ENCODE measurements around the gene PPFIBP2.
A peak's percentile ranks its signal among the peaks of the same experiment; 100 is the strongest.

Gene PPFIBP2

GRCh38 chr11:7635708-7636107, 121.9 kb downstream of the PPFIBP2 start:
- TF ChIP-seq, protein P1, sequence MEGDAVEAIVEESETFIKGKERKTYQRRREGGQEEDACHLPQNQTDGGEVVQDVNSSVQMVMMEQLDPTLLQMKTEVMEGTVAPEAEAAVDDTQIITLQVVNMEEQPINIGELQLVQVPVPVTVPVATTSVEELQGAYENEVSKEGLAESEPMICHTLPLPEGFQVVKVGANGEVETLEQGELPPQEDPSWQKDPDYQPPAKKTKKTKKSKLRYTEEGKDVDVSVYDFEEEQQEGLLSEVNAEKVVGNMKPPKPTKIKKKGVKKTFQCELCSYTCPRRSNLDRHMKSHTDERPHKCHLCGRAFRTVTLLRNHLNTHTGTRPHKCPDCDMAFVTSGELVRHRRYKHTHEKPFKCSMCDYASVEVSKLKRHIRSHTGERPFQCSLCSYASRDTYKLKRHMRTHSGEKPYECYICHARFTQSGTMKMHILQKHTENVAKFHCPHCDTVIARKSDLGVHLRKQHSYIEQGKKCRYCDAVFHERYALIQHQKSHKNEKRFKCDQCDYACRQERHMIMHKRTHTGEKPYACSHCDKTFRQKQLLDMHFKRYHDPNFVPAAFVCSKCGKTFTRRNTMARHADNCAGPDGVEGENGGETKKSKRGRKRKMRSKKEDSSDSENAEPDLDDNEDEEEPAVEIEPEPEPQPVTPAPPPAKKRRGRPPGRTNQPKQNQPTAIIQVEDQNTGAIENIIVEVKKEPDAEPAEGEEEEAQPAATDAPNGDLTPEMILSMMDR (IDR thresholded peaks at IDR 0.05; ENCODE audit: low read depth, low read length, missing control alignments), result no peak
- no peak overlapping the region for H3K4me3 ChIP-seq (ENCODE audit: low read depth, low read length)
- no peak for DNase-seq (ENCODE audit: low read depth)

- no peak for DNase-seq (ENCODE audit: low read depth)
- no peak overlapping the region for H3K4me3 ChIP-seq (ENCODE audit: low read depth, low read length)
- TF ChIP-seq, protein P1 (IDR thresholded peaks at IDR 0.05; ENCODE audit: low read depth, low read length, missing control alignments), result no peak
Observed at GRCh38 chr11:7636350-7636749, 122.6 kb downstream of the PPFIBP2 start.

DNA sequence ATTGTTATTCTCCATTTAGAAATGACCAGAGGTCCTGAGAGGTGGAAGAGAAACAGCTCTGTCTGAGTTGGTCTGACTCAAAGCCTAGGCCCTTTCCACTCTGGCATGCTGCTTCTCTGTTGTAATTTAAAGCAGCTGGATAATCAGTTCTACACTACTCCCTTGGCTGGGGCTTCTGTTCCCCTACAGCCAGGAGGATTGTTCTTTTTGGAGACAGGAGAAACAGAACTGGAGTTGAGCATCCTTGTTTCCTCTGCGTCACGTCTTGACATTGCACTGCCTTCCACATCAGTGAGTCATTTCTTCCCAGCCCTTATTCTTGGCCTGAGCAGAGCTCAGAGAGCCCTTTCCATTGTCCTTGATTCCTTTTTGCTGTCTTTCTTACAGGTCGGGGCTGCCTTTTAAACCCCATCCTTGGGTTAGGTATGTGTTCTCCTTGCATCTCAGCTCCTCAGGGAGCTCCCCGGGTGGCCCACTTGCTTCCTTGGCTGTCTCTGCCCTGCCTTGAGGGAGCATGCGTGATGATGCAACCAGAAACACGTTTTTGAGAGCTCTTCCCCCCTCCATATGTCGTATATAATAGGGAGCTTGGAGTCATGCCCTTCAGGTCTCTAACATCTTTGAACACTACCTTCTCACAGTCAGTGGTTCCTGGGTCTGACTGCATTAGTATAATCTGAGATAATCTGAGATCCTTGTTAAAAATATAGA, 123.8 kb downstream of the PPFIBP2 start:
- H3K4me3 ChIP-seq (ENCODE audit: low read depth, low read length), result no peak overlapping the region
- DNase-seq (ENCODE audit: low read depth), result no peak
- TF ChIP-seq, protein P1 (IDR thresholded peaks at IDR 0.05; ENCODE audit: low read depth, low read length, missing control alignments), result no peak

DNA sequence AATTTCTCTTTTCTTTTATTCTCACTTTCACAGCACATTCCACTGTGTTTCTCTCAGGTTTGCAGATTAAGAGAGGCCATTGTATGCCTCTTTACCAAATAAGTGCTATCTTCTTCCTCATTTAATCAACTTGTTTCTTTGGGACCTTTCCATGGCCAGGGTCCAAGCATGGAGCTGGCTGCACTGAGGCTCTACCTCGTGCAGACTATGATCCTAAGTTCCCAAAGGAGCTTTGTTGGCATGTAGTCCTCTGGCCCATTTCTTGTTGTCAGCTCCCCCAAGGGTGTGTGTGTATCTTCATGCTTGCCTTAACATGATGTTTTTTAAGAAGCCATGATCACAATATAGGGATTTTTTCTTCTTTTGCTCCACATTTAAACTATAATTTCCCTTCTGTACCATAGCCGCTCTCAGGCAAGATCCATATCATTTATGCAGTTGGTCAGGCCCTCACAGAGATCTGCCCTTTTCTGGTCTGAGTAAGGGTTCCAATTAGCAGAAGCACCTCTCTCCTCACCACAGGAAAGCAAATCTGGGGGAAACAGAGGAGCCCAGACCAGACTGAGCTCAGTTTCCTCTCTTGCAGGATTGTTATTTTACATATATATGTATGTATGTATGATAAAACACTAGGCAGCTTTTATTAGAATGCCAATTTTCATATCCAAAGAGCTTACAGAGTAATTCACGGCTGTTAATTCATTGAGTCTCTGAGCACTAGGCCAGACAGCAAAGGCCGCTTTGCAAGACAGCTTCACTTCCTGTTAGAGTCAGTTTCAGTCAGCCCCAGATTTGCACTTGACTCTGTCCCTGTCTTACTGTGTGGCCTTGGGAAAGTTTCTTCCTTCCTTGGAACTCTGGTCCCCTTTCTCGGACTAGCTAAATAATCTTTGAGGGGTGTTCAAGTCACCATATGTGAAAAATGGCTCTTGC, 125.2 kb downstream of the PPFIBP2 start:
- peak; percentile 21 for DNase-seq (ENCODE audit: low read depth)
- H3K4me3 ChIP-seq (ENCODE audit: low read depth, low read length), result no peak overlapping the region
- TF ChIP-seq, protein P1 (IDR thresholded peaks at IDR 0.05; ENCODE audit: low read depth, low read length, missing control alignments), result no peak

DNA sequence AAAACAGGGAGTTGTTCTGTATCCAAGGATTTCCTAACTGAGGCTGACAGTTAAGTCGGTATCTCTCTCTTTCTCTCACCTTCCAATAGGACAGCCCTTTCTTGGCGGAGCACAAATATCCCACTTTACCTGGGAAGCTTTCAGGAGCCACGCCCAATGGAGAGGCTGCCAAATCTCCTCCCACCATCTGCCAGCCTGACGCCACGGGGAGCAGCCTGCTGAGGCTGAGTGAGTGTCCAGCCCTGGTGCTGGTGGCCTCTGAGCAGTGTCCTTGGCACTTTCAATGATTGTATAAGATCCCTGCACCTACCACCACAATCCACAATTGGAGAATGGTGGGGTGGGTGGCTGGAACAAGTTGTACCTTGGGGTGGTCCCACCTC, 125.8 kb downstream of the PPFIBP2 start:
- TF ChIP-seq, protein P1 (IDR thresholded peaks at IDR 0.05; ENCODE audit: low read depth, low read length, missing control alignments), result no peak
- DNase-seq (ENCODE audit: low read depth), result no peak
- no peak overlapping the region for H3K4me3 ChIP-seq (ENCODE audit: low read depth, low read length)

DNA sequence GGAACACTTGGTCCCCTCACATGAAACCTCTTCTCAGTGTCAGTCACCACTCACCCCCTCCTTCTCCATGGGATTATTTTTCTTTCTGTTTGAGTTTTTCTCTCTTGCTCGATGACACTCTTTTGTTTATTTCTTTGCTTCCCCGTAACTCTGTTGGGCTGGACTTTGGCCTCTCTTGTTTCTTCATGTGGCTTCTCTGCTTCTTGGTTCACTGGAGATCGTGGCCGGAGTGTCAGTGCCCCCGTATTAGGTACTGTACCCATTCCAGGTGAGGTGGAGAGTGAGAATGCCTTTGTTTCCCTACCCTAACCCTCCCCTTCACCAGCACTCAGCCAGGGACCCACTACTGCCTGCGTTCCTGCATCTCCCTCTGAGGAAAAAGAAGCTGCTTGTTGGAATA, 127.0 kb downstream of the PPFIBP2 start:
- no peak for DNase-seq (ENCODE audit: low read depth)
- H3K4me3 ChIP-seq (ENCODE audit: low read depth, low read length), result no peak overlapping the region
- TF ChIP-seq, protein P1 (IDR thresholded peaks at IDR 0.05; ENCODE audit: low read depth, low read length, missing control alignments), result no peak
